Limb (tissue), 2 donors: ENCODE data around the gene GALNT16.

Experiments
- DNase-seq, 2 donors: peaks; one replicate each; pipeline ENCODE4 v3.0.0-alpha.2; 2016; ENCODE audit errors: extremely low spot score in 2 of 2

GALNT16 gene

GRCh38 chr14:69317102-69317755, 57.3 kb downstream of the GALNT16 start:
- DNase-seq, result no peak

- DNase-seq, result no peak
Observed at GRCh38 chr14:69317780-69318179, 57.8 kb downstream of the GALNT16 start.

DNA sequence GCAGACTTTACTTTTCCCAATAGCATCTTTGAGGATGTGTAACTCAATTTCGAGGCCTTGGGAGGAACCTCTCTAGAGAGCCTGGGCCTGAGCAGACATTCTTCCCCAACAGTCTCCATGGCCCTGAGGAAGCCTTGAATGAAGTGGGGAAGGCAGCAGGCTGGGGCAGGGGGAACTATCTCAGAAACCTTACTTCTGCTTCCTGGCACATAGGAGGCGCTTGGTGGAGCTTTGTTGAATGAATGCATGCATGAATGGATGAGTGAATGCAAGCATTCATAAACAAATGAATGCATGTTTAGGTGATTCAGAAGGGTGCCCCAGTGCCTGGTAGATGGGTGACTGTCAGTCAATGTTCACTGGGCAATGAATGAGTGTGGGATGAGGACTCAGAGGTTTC, 58.3 kb downstream of the GALNT16 start:
- no peak for DNase-seq

GRCh38 chr14:69318901-69319475, 59.0 kb downstream of the GALNT16 start:
- no peak for DNase-seq

DNA sequence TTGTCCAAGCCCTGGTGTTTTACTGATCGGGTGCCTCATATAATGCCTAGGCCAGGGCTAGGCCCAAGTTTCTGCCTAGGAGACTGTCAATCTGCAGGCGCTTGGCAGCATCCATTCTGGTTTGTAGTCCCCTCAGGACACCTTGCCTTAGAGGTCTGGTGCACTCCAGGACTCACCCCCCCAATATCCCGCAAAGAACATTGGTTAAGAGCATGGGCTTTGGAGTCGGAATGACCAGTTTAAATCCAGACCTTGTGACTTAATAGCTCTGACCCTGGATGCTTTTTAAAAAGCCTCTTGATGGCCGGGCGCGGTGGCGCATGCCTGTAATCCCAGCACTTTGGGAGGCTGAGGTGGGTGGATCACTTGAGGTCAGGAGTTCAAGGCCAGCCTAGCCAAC, 60.0 kb downstream of the GALNT16 start:
- DNase-seq, result no peak

DNA sequence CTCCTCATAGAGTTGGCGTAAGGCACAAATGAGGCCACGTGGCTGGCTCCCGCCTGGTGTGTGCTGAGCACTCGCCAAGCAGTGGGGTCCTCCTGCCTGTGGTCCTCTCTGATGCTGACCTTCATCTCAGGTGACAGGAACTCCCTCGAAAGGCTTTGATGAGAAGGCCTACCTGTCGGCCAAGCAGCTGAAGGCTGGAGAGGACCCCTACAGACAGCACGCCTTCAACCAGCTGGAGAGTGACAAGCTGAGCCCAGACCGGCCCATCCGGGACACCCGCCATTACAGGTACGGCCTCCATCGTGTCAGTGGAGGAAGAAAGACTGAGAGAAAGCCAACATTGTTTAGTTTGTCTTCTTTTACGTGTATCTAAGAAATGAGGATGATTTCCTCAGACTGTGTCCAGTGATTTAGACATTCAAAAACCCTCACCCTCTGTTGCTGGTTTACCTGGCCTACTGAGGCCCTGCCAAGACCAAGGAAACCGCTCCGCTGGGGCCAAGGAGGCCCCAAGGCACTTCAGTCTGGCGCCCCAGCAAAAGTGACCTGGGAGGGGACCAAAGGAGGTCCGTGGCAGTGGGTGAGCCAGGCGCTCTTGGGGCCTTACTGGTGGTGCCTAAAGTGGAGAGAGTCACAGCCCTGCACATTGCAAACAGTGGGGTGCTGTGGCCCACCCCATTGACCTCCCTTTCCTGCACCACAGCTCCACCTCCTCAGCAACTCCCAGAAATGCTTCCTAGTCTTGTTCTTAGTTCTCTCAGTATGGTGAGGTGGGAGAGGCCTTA, 60.8 kb downstream of the GALNT16 start:
- no peak for DNase-seq

- DNase-seq, result no peak
Observed at GRCh38 chr14:69321601-69322330, 61.8 kb downstream of the GALNT16 start.

DNA sequence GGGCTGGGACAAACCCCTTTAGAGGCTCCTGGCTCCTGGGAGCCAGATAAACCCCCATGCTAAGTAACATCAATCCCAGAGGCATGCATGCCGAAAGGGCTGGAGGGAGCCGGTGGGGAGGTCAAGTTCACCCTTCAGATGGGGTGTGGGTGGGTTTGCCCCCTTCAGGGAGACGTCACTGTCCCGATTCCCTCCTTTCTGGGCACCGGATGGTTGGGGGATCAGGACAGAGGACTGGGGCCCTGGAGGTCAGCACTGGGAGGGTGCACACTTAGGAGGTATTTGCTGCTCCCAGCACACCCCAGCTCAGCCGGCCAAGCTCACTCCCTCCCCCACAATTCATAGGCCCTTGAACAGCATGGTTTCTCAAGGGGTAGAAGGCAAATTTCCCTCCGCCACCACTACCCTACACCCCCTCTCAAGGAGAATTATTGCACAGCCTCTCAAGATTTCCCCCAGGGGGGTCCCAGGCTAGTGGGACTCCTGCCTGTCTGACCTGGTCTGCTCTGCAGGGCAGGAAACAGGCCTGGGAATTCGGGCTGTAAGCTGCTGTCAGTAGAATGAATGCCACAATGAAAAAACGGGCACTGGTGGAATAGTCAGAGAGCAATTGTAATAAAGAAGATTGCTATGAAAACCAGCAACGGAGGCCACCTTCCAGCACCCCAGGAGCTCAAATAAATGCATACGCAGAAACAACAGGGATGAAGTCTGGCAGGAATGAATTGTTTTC, 63.5 kb downstream of the GALNT16 start:
- no peak for DNase-seq

DNA sequence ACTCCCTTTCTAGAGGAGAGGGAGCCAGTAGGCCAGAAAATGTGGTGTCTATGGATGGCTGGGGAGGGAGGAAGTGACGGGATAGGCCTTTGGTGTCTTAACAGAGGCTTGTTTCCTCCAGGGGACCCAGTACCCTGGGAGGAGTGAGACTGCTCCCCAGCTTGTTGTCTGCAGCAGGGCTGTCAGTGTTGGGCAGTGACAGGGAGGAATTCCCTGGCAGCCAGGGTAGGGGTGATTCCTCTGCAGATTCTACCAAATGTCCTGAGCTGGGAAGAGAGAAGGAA, 64.0 kb downstream of the GALNT16 start:
- no peak for DNase-seq

DNA sequence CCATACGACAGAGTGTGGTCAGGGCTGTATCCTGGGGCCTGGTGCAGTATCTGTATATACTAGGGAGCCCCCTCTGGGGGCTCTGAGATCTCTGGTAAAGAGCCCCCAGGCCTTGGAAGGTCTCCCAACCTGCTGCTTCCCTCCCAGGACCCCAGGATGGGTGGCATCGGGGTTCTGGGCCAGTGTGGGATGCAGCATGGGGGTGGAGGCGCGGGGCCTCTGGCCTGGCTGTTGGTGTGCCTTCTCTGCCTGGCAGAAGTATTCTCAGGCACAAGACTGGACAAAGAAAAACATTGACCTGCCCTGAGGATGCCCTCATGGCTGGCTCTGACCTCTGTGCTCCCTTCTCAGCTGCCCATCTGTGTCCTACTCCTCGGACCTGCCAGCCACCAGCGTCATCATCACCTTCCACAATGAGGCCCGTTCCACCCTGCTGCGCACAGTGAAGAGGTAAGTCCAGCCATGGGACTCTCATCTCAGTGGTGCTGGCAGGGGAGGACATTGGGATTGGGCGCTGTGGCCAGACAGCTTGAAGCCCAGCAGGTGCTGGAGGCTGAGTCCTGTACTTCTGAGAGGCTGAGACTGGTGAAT, 64.5 kb downstream of the GALNT16 start:
- DNase-seq, result no peak

GRCh38 chr14:69325086-69325485, 65.1 kb downstream of the GALNT16 start:
- no peak for DNase-seq

- no peak for DNase-seq
Observed at GRCh38 chr14:69325646-69326265, 65.8 kb downstream of the GALNT16 start.

- no peak for DNase-seq
Observed at GRCh38 chr14:69326611-69327010, 66.7 kb downstream of the GALNT16 start.

- DNase-seq, result no peak
Observed at GRCh38 chr14:69327507-69327906, 67.5 kb downstream of the GALNT16 start.

DNA sequence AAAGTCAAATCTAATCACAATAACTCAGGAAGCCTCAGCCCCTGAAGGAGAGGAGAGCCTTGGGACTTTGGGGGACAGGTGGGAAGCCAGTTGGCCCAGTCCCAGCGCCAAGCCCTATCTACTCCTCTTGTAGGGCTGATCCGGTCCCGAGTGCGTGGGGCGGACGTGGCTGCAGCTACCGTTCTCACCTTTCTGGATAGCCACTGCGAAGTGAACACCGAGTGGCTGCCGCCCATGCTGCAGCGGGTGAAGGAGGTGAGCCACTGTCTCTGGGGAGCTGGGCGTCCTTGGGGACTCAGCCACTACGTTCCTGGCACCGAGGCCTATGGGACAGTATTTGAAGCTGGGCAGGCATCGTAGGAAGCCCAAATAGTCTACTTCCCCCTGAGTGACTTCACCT, 68.4 kb downstream of the GALNT16 start:
- DNase-seq, result no peak

DNA sequence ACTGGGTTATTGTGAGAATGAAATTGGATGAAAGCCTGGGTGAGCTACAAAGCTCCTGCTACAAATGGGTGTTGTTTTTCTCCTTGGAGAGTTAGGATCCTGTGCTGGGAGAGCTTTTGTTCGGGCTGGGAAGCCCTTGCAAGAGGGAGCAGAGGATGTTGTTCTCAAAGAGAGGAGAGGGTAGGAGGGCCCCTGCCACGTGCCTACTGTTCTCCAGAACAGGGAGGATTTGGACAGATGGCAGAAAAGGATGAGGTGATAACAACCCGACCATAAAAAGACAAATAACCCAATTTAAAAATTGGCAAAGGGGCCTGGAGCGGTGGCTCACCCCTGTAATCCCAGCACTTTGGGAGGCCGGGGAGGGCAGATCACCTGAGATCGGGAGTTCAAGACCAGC, 68.8 kb downstream of the GALNT16 start:
- no peak for DNase-seq

DNA sequence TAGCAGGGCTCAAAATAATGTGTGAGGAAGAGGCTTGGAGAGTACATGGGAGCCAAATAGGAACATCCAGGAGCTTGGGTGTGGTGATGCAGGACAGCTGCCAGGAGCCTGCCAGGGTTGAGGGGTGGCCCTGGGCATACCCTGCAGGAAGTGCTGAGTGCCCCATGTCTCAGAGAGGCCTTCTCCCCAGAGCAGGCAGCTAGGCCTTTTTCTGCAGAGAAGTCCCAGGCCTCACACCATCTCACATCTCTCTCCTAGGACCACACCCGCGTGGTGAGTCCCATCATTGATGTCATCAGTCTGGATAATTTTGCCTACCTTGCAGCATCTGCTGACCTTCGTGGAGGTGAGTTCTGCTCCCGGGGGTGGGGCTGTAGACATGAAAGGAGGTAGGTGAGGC, 71.2 kb downstream of the GALNT16 start:
- DNase-seq, result no peak

GRCh38 chr14:69332782-69333395, 72.9 kb downstream of the GALNT16 start:
- no peak for DNase-seq

DNA sequence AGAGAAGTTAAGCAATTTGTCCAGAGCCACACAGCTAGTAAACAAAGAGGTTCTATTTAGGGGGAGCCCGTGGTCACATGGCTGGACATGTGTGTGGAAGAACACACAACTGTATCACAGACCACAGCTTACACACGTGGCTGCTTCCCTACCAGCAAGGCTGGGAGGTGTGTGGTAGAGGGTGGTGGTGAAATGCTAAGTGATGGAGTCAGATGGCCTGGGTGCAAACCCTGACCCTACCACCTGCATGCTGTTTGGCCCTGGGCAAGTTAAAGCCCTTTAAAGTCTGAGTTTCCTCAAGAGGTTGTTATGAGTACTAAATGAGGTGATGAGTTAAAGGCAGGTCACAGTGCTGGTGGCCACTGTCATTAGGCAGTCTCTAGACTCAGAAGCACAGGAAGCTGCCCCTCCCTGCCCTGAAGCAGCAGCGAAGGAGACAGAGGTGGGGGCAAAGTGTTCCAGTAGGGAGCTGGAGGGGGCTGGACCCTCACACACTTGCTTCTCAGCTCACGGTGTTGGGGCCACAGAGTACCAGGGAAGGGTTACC, 73.9 kb downstream of the GALNT16 start:
- DNase-seq, result no peak

- DNase-seq, result no peak
Observed at GRCh38 chr14:69334576-69334975, 74.6 kb downstream of the GALNT16 start.
